ENCODE data around the gene ADIPOQ.
A peak's percentile ranks its signal among the peaks of the same experiment; 100 is the strongest.
"Not testable (repeated sequence)": the region's sequence is repeated elsewhere in the genome, so short reads cannot be mapped to it uniquely, and the experiment has no call there.

Gene ADIPOQ

DNA sequence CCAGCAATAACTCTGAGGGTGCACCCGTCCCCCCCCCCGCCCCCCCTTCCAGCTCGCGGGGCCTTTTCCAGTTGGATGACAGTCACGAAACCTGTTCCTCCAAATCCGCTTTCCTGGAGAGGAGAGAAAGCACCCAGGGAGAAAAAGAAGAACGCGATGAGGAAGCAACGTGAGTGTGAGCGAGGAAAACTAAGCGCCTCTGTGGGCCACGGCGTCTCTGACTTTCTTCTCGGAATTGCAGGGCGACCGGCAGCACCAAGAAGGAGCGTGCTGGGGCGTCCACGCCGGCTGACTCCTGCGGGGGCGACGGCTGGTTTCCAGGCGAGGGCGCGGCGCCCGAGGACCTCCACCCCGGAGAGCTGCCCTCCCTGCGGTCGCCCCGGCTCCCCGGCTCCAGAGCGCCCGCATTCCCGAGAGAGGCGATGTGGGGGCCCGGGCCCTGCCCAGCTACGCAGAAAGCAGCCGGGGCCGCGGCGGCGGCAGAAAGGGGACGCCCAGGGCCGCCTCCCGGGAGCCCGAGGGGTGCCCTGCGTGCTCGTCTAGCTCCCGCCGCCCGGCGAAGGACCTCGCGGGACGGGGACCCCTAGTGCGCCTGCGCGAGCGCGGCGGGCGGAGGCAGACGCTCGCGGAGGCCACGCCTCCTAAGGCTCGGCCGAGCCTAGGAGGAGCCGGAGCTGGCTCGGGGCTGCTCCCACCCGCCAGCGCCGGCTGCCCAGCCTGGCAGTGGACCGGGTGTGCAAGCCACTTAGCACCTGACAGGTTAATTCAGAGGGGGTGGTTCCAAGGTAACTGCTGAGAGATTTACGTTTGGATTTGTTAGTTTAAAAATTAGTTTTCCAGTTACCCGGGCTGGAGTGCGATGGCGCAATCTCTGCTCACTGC is 15.3 kb upstream of the ADIPOQ start:
- peak; percentile 88 for DNase-seq

DNA sequence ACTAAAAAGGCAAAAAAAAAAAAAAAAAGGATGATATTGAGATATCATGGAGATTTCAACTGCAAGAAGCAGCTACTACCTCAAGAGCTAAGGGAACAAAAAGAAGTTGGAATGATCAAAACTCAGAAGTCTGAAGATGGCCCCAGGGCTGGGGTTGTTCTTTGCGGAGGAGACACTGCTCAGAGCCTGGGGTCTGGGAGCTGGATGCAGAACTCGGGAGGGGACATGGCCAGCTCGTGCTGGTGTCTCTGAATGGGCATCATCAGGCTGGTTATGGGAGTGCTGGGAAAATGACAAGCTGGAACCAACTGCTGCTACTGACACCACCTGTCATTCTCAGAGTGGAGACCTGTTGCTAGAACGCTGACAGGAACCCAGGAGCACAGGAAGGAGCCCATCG is 14.2 kb upstream of the ADIPOQ start:
- no peak for DNase-seq

- DNase-seq: no peak
Measured at GRCh38 chr3:186831798-186832197, 10.7 kb upstream of the ADIPOQ start.

GRCh38 chr3:186832276-186832675 is 10.2 kb upstream of the ADIPOQ start:
- no peak for DNase-seq

- no peak for DNase-seq
Measured at GRCh38 chr3:186839874-186840641, 2.5 kb upstream of the ADIPOQ start.

- DNase-seq: no peak
Measured at GRCh38 chr3:186841620-186842019, 890 bp upstream of the ADIPOQ start.

GRCh38 chr3:186843039-186843432 is 526 bp downstream of the ADIPOQ start:
- DNase-seq: no peak

DNA sequence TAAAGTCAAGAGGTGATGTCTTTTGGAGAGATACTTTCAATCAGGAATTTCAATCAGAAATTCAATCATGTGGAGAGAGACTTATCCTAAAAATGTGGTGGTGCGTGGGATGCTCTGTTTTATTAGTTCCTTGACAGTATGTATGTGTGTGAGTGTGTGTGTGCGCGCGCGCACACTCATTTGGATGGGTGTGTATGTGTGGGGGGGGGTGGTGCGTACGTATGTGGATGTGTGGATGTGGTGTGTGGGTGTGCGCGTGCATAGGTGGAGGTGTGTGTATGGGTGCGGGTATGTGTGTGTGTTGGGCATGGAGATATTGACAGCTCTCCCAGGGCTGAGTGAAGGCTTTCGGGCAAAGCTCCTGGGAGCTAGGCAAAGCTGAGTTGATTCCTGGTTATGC is 2.4 kb downstream of the ADIPOQ start:
- DNase-seq: no peak

- no peak for DNase-seq
Measured at GRCh38 chr3:186845756-186846155, 3.2 kb downstream of the ADIPOQ start.

DNA sequence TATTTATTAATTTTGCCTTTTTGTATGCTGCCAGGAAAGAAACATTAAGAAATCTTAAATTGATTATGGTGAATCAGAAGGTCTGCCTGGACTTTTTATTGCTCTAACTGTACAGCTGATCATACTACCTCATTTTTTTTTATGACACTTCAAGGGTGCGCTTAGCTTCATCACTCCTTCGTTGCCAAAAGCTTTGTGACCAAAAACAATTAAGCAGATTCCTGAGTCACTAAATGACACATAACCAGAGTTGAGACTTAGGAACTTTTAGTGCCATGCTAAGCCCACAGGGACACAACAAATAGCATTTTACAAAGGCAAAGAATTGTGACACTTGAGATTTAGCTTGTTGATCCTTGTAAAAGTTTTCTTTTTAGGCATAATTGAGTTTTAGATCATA is 4.9 kb downstream of the ADIPOQ start:
- no peak for DNase-seq

DNA sequence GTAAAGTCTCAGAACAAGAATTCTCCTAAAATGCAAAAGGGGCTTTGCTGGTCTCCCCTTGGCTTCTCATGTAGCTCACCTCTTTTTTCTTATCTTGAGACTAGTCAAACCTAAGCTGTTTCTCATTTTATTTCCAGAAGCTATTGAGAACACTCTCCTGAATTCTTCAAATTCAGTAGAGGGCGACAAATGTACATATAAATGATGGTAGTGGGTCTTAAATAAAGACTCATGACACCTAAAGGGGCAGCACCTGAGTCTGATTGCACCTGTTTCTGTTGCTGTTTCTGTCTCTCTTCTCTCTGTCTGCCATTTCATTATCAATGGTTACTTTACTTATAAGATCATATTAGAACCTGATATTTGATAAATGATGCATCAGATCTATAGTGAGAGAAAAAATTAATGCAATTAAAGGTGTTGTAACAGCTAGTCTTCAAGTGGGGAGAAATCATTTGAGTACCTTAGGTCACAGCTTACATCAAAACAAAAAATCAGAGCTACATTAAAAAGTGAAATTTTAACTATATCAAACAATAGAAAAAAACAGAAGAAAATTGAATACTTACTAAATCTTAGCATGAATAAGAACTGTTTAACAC is 7.0 kb downstream of the ADIPOQ start:
- no peak for DNase-seq

- not testable (repeated sequence) for DNase-seq
Measured at GRCh38 chr3:186851835-186852234, 9.3 kb downstream of the ADIPOQ start.

DNA sequence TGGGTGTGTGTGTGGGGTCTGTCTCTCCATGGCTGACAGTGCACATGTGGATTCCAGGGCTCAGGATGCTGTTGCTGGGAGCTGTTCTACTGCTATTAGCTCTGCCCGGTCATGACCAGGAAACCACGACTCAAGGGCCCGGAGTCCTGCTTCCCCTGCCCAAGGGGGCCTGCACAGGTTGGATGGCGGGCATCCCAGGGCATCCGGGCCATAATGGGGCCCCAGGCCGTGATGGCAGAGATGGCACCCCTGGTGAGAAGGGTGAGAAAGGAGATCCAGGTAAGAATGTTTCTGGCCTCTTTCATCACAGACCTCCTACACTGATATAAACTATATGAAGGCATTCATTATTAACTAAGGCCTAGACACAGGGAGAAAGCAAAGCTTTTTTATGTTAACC is 10.5 kb downstream of the ADIPOQ start:
- DNase-seq: no peak

GRCh38 chr3:186854146-186854545 is 11.6 kb downstream of the ADIPOQ start:
- DNase-seq: no peak

GRCh38 chr3:186854954-186855353 is 12.4 kb downstream of the ADIPOQ start:
- DNase-seq: no peak

DNA sequence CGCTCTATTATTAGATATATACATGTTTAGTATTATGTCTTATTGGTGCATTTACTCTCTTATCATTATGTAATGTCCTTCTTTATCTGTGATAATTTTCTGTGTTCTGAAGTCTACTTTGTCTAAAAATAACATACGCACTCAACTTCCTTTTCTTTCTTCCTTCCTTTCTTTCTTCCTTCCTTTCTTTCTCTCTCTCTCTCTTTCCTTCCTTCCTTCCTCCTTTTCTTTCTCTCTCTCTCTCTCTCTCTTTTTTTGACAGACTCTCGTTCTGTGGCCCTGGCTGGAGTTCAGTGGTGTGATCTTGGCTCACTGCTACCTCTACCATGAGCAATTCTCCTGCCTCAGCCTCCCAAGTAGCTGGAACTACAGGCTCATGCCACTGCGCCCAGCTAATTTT is 15.2 kb downstream of the ADIPOQ start:
- DNase-seq: no peak

DNA sequence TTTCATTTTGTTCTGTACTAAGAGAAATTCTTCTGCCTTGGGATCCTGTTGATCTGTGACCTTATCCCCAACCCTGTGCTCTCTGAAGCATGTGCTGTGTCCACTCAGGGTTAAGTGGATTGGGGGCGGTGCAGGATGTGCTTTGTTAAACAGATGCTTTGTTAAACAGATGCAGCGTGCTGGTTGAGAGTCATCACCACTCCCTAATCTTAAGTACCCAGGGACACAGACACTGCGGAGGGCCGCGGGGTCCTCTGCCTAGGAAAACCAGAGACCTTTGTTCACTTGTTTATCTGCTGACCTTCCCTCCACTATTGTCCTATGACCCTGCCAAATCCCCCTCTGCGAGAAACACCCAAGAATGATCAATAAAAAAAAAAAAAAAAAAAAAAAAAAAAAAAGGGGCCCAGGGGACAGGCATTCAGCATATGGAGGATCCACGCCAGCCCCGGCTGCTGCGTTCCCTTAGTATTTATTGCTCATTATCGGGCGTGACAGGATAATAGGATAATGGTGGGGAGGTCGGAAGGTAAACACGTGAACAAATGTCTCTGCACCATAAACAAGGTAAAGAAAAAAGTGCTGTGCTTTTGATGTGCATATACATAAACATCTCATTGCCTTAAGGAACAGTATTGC is 22.8 kb downstream of the ADIPOQ start:
- not testable (repeated sequence) for DNase-seq

DNA sequence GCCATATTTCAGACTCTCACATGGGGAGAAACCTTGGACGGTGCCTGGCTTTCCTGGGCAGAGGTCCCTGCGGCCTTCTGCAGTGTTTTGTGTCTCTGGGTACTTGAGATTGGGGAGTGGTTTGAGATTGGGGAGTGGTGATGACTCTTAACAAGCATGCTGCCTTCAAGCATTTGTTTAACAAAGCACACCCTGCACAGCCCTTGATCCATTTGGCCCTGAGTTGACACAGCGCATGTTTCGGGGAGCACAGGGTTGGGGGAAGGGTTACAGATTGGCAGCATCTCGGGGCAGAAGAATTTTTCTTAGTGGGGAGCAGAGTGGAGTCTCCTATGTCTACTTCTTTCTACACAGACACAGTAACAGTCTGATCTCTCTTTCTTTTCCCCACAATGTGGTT is 23.6 kb downstream of the ADIPOQ start:
- DNase-seq: not testable (repeated sequence)

GRCh38 chr3:186869253-186870100 is 27.0 kb downstream of the ADIPOQ start:
- no peak for DNase-seq

GRCh38 chr3:186870421-186871201 is 28.1 kb downstream of the ADIPOQ start:
- DNase-seq: no peak

GRCh38 chr3:186871403-186871924 is 29.0 kb downstream of the ADIPOQ start:
- no peak for DNase-seq

All from activated T-cell treated with anti-CD3 and anti-CD28 coated beads, Interleukin-2, amount 50 U/mL, for 1 hour (primary cell).